C4-2B (cell line): Measurements from ENCODE around the gene FIZ1.

Source experiments
- ZFX ChIP-seq: fragments of 450-650 bp; IDR thresholded peaks from 2 replicates; pipeline ENCODE4 v1.6.1; 2017
- TF ChIP-seq, protein P1 (sequence below): fragments of 450-650 bp; conservative IDR thresholded peaks from 2 replicates; pipeline ENCODE4 v1.5.1; 2017; ENCODE audit warnings: mild to moderate bottlenecking

DNA sequence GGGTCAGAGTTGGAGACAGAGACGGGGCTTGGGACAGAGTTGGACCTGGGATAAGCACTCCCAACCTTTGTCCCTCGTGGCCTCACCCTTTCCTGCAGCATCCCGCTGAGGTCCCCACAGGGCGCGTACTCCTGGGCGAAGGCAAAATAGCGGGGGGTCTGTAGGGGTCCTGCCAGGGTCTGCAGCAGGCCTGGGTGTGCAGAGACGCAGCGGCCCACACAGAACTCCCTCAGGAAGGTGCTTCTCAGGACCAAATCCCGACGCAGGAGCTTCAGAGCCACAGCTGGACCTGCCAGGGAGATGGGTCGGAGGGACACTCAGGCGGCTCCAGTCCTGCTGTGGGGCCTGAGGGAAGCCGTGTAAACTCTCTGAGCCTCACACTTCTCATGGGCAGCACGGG, 55.3 kb downstream of the FIZ1 start:
- TF ChIP-seq, protein P1, sequence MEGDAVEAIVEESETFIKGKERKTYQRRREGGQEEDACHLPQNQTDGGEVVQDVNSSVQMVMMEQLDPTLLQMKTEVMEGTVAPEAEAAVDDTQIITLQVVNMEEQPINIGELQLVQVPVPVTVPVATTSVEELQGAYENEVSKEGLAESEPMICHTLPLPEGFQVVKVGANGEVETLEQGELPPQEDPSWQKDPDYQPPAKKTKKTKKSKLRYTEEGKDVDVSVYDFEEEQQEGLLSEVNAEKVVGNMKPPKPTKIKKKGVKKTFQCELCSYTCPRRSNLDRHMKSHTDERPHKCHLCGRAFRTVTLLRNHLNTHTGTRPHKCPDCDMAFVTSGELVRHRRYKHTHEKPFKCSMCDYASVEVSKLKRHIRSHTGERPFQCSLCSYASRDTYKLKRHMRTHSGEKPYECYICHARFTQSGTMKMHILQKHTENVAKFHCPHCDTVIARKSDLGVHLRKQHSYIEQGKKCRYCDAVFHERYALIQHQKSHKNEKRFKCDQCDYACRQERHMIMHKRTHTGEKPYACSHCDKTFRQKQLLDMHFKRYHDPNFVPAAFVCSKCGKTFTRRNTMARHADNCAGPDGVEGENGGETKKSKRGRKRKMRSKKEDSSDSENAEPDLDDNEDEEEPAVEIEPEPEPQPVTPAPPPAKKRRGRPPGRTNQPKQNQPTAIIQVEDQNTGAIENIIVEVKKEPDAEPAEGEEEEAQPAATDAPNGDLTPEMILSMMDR, result no peak
- no peak for TF ChIP-seq ZFX
